H1 (cell line): ENCODE results near the gene CSF2RB. TPM values are rescaled to one million over a fixed set of nuclear protein-coding genes. Genes with fewer than 3 reads are reported as not detected.

Experiments used
- CTCF ChIA-PET: fragments of 300-600 bp; sonication (Branson Sonifier 250); formaldehyde crosslinking; loops from one replicate; lab custom pipeline; 2021; ENCODE audit not compliant: partially characterized antibody; lab: Charles Lee
- POLR2A ChIA-PET: fragments of 300-600 bp; sonication (Branson Sonifier 250); formaldehyde crosslinking; loops from one replicate; lab custom pipeline; 2021; ENCODE audit warnings: inconsistent platforms; ENCODE audit not compliant: partially characterized antibody; lab: Charles Lee
- DNase-seq, 2 experiments: peaks; one replicate each; pipeline versions ENCODE4 v3.0.0 to v3.0.0-alpha.2; 2010 to 2022; ENCODE audit warnings: low spot score in 2 of 2, low read depth in 1 of 2, mixed read lengths in 1 of 2
- FAIRE-seq: peaks from 2 replicates; lab custom pipeline; 2011; peaks lifted over from hg19 to GRCh38; lab: Jason Lieb, UNC
- H2AFZ ChIP-seq: 2 replicates; pipeline ENCODE4 v1.8.1; 2012; ENCODE audit warnings: low read length, inconsistent platforms
- H2AK5ac ChIP-seq: 2 replicates; pipeline ENCODE4 v1.6.1; 2013; ENCODE audit warnings: low read depth, low read length
- H2BK120ac ChIP-seq: replicated peaks from 2 replicates; pipeline ENCODE3; 2013; ENCODE audit warnings: low read depth, low read length, inconsistent platforms
- H2BK12ac ChIP-seq: 2 replicates; pipeline ENCODE4 v1.6.1; 2013; ENCODE audit warnings: low read depth, low read length
- H2BK15ac ChIP-seq: 2 replicates; pipeline ENCODE4 v1.6.1; 2013; ENCODE audit warnings: low read length
- H2BK20ac ChIP-seq: 2 replicates; pipeline ENCODE4 v1.6.1; 2013; ENCODE audit warnings: low read length
- H2BK5ac ChIP-seq: 2 replicates; pipeline ENCODE4 v1.6.1; 2013; ENCODE audit warnings: low read depth, low read length
- H3K14ac ChIP-seq: 2 replicates; pipeline ENCODE4 v1.6.1; 2013; ENCODE audit warnings: inconsistent platforms; ENCODE audit not compliant: insufficient read length
- H3K18ac ChIP-seq: 2 replicates; pipeline ENCODE4 v1.6.1; 2013; ENCODE audit warnings: low read length; ENCODE audit errors: extremely low read depth
- H3K23ac ChIP-seq: 2 replicates; pipeline ENCODE4 v1.6.1; 2013; ENCODE audit warnings: inconsistent platforms; ENCODE audit not compliant: insufficient read length
- H3K23me2 ChIP-seq: 2 replicates; pipeline ENCODE4 v1.6.1; 2013; ENCODE audit warnings: low read depth, low read length
- H3K27ac ChIP-seq: 2 replicates; pipeline ENCODE4 v1.6.1; 2011; ENCODE audit warnings: low read depth, low read length, inconsistent platforms
- H3K27me3 ChIP-seq, 4 experiments: replicated peaks in 1 of 4; 1 replicate in 1 of 4; 2 replicates in 3 of 4; pipeline versions ENCODE4 v1.6.1 to v1.8.1; 2011 to 2013; ENCODE audit warnings: low read length in 3 of 4, mild to moderate bottlenecking in 3 of 4, inconsistent platforms in 2 of 4, mixed read lengths in 2 of 4, moderate library complexity in 1 of 4; ENCODE audit not compliant: control insufficient read depth in 3 of 4, insufficient read depth in 3 of 4; ENCODE audit errors: extremely low read depth in 1 of 4
- H3K36me3 ChIP-seq, 4 experiments: 2 replicates each; pipeline versions ENCODE4 v1.6.1 to v1.8.1; 2011 to 2013; ENCODE audit warnings: mild to moderate bottlenecking in 4 of 4, low read length in 3 of 4, moderate library complexity in 2 of 4, control low read depth in 1 of 4, inconsistent platforms in 1 of 4; ENCODE audit not compliant: insufficient read depth in 4 of 4, control insufficient read depth in 2 of 4
- H3K4ac ChIP-seq: replicated peaks from 2 replicates; pipeline ENCODE3; 2013; ENCODE audit warnings: low read length, low read depth, mixed read lengths, inconsistent platforms; ENCODE audit not compliant: insufficient read length
- H3K4me1 ChIP-seq, 4 experiments: replicated peaks in 1 of 4; 1 replicate in 1 of 4; 2 replicates in 3 of 4; pipeline versions ENCODE4 v1.6.1 to v1.8.1; 2011 to 2013; ENCODE audit warnings: low read length in 3 of 4, inconsistent platforms in 2 of 4, mixed read lengths in 1 of 4; ENCODE audit not compliant: insufficient read depth in 4 of 4, control insufficient read depth in 3 of 4
- H3K4me2 ChIP-seq, 2 experiments: 2 replicates each; pipeline versions ENCODE4 v1.6.1 to v1.8.1; 2011 to 2013; ENCODE audit warnings: low read depth in 2 of 2, low read length in 2 of 2, control low read depth in 1 of 2, inconsistent platforms in 1 of 2, mild to moderate bottlenecking in 1 of 2; ENCODE audit not compliant: insufficient read depth in 1 of 2
- H3K4me3 ChIP-seq, 4 experiments: fragments of 200-600, 300-600 bp in 1 of 4; sonication (generic), shearing (Covaris generic), sonication (Bioruptor Twin) in 1 of 4; 2 replicates each; pipeline versions ENCODE4 v1.5.1 to v1.8.1; 2011 to 2016; ENCODE audit warnings: low read length in 4 of 4, low read depth in 3 of 4, control low read depth in 2 of 4, inconsistent platforms in 2 of 4, mild to moderate bottlenecking in 2 of 4, mixed read lengths in 1 of 4, moderate library complexity in 1 of 4; ENCODE audit not compliant: insufficient read depth in 2 of 4; ENCODE audit errors: extremely low read depth in 1 of 4
- H3K56ac ChIP-seq: replicated peaks from 2 replicates; pipeline ENCODE3; 2013; ENCODE audit warnings: low read depth, mild to moderate bottlenecking, mixed read lengths, low read length, inconsistent platforms; ENCODE audit not compliant: insufficient read length
- H3K79me1 ChIP-seq: 2 replicates; pipeline ENCODE4 v1.6.1; 2013; ENCODE audit warnings: low read depth, low read length, control low read depth
- H3K79me2 ChIP-seq, 2 experiments: 2 replicates each; pipeline versions ENCODE4 v1.6.1 to v1.8.1; 2012 to 2013; ENCODE audit warnings: low read length in 2 of 2, mild to moderate bottlenecking in 2 of 2, inconsistent platforms in 1 of 2; ENCODE audit not compliant: insufficient read depth in 2 of 2, control insufficient read depth in 1 of 2
- H3K9ac ChIP-seq, 4 experiments: replicated peaks in 1 of 4; 1 replicate in 1 of 4; 2 replicates in 3 of 4; pipeline versions ENCODE4 v1.6.1 to v1.8.1; 2011 to 2013; ENCODE audit warnings: low read depth in 3 of 4, low read length in 3 of 4, control low read depth in 2 of 4, mild to moderate bottlenecking in 2 of 4, moderate library complexity in 2 of 4, inconsistent platforms in 1 of 4; ENCODE audit errors: extremely low read depth in 1 of 4
- H3K9me3 ChIP-seq, 2 experiments: 2 replicates each; pipeline versions ENCODE4 v1.6.1 to v1.8.1; 2012 to 2013; ENCODE audit warnings: mild to moderate bottlenecking in 2 of 2, moderate library complexity in 2 of 2, control low read depth in 1 of 2, inconsistent platforms in 1 of 2, low read depth in 1 of 2, low read length in 1 of 2, mixed read lengths in 1 of 2; ENCODE audit not compliant: insufficient read depth in 2 of 2
- H4K20me1 ChIP-seq, 2 experiments: replicated peaks in 1 of 2; 2 replicates each; pipeline versions ENCODE3 to v1.8.1; 2011 to 2013; ENCODE audit warnings: inconsistent platforms in 2 of 2, low read length in 2 of 2, mild to moderate bottlenecking in 1 of 2; ENCODE audit not compliant: insufficient read depth in 2 of 2, control insufficient read depth in 1 of 2
- H4K5ac ChIP-seq: 2 replicates; pipeline ENCODE4 v1.6.1; 2013; ENCODE audit warnings: low read length, low read depth, mixed read lengths, inconsistent platforms; ENCODE audit not compliant: insufficient read length
- H4K8ac ChIP-seq: 2 replicates; pipeline ENCODE4 v1.8.0; 2013; ENCODE audit warnings: mild to moderate bottlenecking, moderate library complexity, low read length, inconsistent platforms; ENCODE audit not compliant: insufficient read depth; ENCODE audit errors: extremely low read depth
- H4K91ac ChIP-seq: replicated peaks from 2 replicates; pipeline ENCODE3; 2013; ENCODE audit warnings: low read length, mixed read lengths, inconsistent platforms; ENCODE audit not compliant: insufficient read length
- CBX5 ChIP-seq: fragments of 300-800, 300-1000 bp; sonication (generic); IDR thresholded peaks from 2 replicates; pipeline ENCODE4 v1.7.1; 2016; ENCODE audit warnings: antibody characterized with exemption, low read length, low read depth
- CEBPB ChIP-seq: IDR thresholded peaks from 2 replicates; pipeline ENCODE4 v1.6.1; 2012; ENCODE audit warnings: low read depth, low read length
- MAFK ChIP-seq: IDR thresholded peaks from 2 replicates; pipeline ENCODE4 v1.6.1; 2012; ENCODE audit warnings: low read depth, mild to moderate bottlenecking, improper control_type of control experiment, low read length
- PHF8 ChIP-seq: fragments of 200-600 bp; sonication (generic); conservative IDR thresholded peaks from 2 replicates; pipeline ENCODE4 v1.7.1; 2012; ENCODE audit warnings: low read depth, mild to moderate bottlenecking, inconsistent platforms, low read length, moderate library complexity
- POU5F1 ChIP-seq: IDR thresholded peaks from 2 replicates; pipeline ENCODE4 v1.6.1; 2011; ENCODE audit warnings: low read depth, mild to moderate bottlenecking, low read length, moderate library complexity
- USF2 ChIP-seq: IDR thresholded peaks from 2 replicates; pipeline ENCODE4 v1.6.1; 2011; ENCODE audit warnings: low read length, improper control_type of control experiment
- WGBS, 2 experiments: shearing (Covaris generic) in 1 of 2; methylation state at CpG; one replicate each; pipeline versions ENCODE4 v1.1.6 to v1.1.7; 2013 to 2015; ENCODE audit warnings: low lambda C conversion rate in 2 of 2, mixed read lengths in 2 of 2, inconsistent platforms in 1 of 2, low coverage in 1 of 2, missing lambda C conversion rate in 1 of 2; ENCODE audit not compliant: insufficient replicate concordance in 2 of 2, insufficient coverage in 1 of 2, insufficient read length in 1 of 2; ENCODE audit errors: extremely low coverage in 1 of 2, missing lambda C conversion rate in 1 of 2; 5-methylcytosine and 5-hydroxymethylcytosine counted together
- polyA plus RNA-seq, 7 experiments: library from polyadenylated mRNA; depleted of rRNA in 3 of 7; stranded (reverse) in 5 of 7; unstranded in 2 of 7; fragments of >200 nt in 5 of 7; fragments of 200-250 nt in 2 of 7; gene quantifications; 1 replicate in 5 of 7; 2 replicates in 1 of 7; 4 replicates in 1 of 7; pipeline versions ENCODE4 v1.2.1 to v1.2.3, GENCODE V29; 2011 to 2013; ENCODE audit warnings: missing spikeins in 2 of 7, mixed read lengths in 2 of 7
- total RNA-seq: library from RNA; stranded (reverse); fragmentation: NEBNext Ultra II Directional; extraction: Animal tissue kit (Norgen Biotek cat#: 25700); gene quantifications from 2 replicates; pipeline ENCODE4 v1.2.1, GENCODE V29; 2021

The CSF2RB gene
- total and polyA plus RNA-seq, 2 of the 8 experiments (the other 6 are each of a cell fraction or from before 2014, with no cell fraction given): not detected

- H3K27ac ChIP-seq: no peak overlapping the region
- H3K56ac ChIP-seq: no peak overlapping the region
- H4K8ac ChIP-seq: no peak overlapping the region
- H2BK5ac ChIP-seq: no peak overlapping the region
- H3K23ac ChIP-seq: no peak overlapping the region
- H3K4me2 ChIP-seq: no peak overlapping the region
- H4K5ac ChIP-seq: no peak overlapping the region
- FAIRE-seq: no peak
- H2AFZ ChIP-seq: no peak overlapping the region
- no peak overlapping the region for H3K9ac ChIP-seq
- POLR2A ChIA-PET: no interaction called here
- CTCF ChIA-PET: interaction anchor here (1.1 to 2.2 kb wide), 2 partner anchors 8 to 40 kb away, joined by 3 to 7 read pairs; no protein-coding TSS in a partner anchor
- H3K23me2 ChIP-seq: no peaks in the 10 kb centered on the region
- H3K9me3 ChIP-seq: no peaks in the 10 kb centered on the region
- H2BK12ac ChIP-seq: no peak overlapping the region
- no peaks in the 10 kb centered on the region for H3K79me2 ChIP-seq
- no peak overlapping the region for H2AK5ac ChIP-seq
- H3K4me1 ChIP-seq: 0 out of 7 replicates have a peak, but pooled peaks cover 0 to 2% (median 0%) of the 10 kb centered on the region in 4 experiments
- H3K18ac ChIP-seq: no peak overlapping the region
- no peaks in the 10 kb centered on the region for H3K36me3 ChIP-seq
- no peaks in the 10 kb centered on the region; a peak in 1 of 7 replicates for H3K27me3 ChIP-seq
- no peak overlapping the region for H2BK20ac ChIP-seq
- DNase-seq: no peak
- WGBS, 2 experiments: 85% methylated on average over 12 of the region's 12 CpGs; no CpG with 5 or more reads in 1 of the 2 experiments
- H3K79me1 ChIP-seq: no peaks in the 10 kb centered on the region
- no peak overlapping the region for H3K4ac ChIP-seq
- H2BK15ac ChIP-seq: no peak overlapping the region
- no peaks in the 10 kb centered on the region for H4K20me1 ChIP-seq
- H3K14ac ChIP-seq: no peak overlapping the region
- no peak overlapping the region for H4K91ac ChIP-seq
- H2BK120ac ChIP-seq: no peak overlapping the region
- H3K4me3 ChIP-seq: no peak overlapping the region
- TF ChIP-seq POU5F1 (no peak), CEBPB (no peak), CBX5 (no peak), USF2 (no peak), PHF8 (no peak), MAFK (no peak)
Observed at GRCh38 chr22:36938028-36938425, 24.6 kb downstream of the CSF2RB start.
